ENCODE results near the gene UNG. TPM values are rescaled to one million over a fixed set of nuclear protein-coding genes. Genes with fewer than 3 reads are reported as not detected.
"Not testable (repeated sequence)": the region's sequence is repeated elsewhere in the genome, so short reads cannot be mapped to it uniquely, and the experiment has no call there.

The UNG gene
- total RNA-seq, 1 donor: 2.9 TPM

GRCh38 chr12:109125791-109126190 lies 28.4 kb downstream of the UNG start:
- H3K9me3 ChIP-seq (ENCODE audit: low read depth, low read length): no peaks in the 10 kb centered on the region
- no peaks in the 10 kb centered on the region for H3K4me1 ChIP-seq (ENCODE audit: insufficient read depth, low read length)
- H3K27me3 ChIP-seq (ENCODE audit: insufficient read depth, low read length): no peaks in the 10 kb centered on the region
- no peak overlapping the region for H3K4me3 ChIP-seq (ENCODE audit: low read length)

GRCh38 chr12:109126784-109127183 lies 29.4 kb downstream of the UNG start:
- no peaks in the 10 kb centered on the region for H3K27me3 ChIP-seq (ENCODE audit: insufficient read depth, low read length)
- H3K4me1 ChIP-seq (ENCODE audit: insufficient read depth, low read length): no peaks in the 10 kb centered on the region
- H3K4me3 ChIP-seq (ENCODE audit: low read length): no peak overlapping the region
- H3K9me3 ChIP-seq (ENCODE audit: low read depth, low read length): no peaks in the 10 kb centered on the region

GRCh38 chr12:109127533-109128242 lies 30.3 kb downstream of the UNG start:
- H3K27me3 ChIP-seq (ENCODE audit: insufficient read depth, low read length): no peaks in the 10 kb centered on the region
- no peak overlapping the region for H3K4me3 ChIP-seq (ENCODE audit: low read length)
- H3K4me1 ChIP-seq (ENCODE audit: insufficient read depth, low read length): no peaks in the 10 kb centered on the region
- H3K9me3 ChIP-seq (ENCODE audit: low read depth, low read length): no peaks in the 10 kb centered on the region

GRCh38 chr12:109130297-109131153 lies 33.1 kb downstream of the UNG start:
- Histone ChIP-seq H3K4me3 (ENCODE audit: low read length) (no peak overlapping the region), H3K27me3 (ENCODE audit: insufficient read depth, low read length) (no peaks in the 10 kb centered on the region), H3K4me1 (ENCODE audit: insufficient read depth, low read length) (no peaks in the 10 kb centered on the region), H3K9me3 (ENCODE audit: low read depth, low read length) (no peaks in the 10 kb centered on the region)

- H3K4me1 ChIP-seq (ENCODE audit: insufficient read depth, low read length): no peaks in the 10 kb centered on the region
Measured at GRCh38 chr12:109131154-109132050, 34.0 kb downstream of the UNG start.

GRCh38 chr12:109134186-109134917 lies 37.0 kb downstream of the UNG start:
- Histone ChIP-seq H3K4me3 (ENCODE audit: low read length) (no peak overlapping the region), H3K27me3 (ENCODE audit: insufficient read depth, low read length) (peaks cover 3% of the 10 kb centered on the region), H3K4me1 (ENCODE audit: insufficient read depth, low read length) (no peaks in the 10 kb centered on the region), H3K9me3 (ENCODE audit: low read depth, low read length) (no peaks in the 10 kb centered on the region)

More at GRCh38 chr12:109131154-109132050, 34.0 kb downstream of the UNG start:
- Histone ChIP-seq H3K4me3 (ENCODE audit: low read length) (no peak overlapping the region), H3K27me3 (ENCODE audit: insufficient read depth, low read length) (no peaks in the 10 kb centered on the region), H3K9me3 (ENCODE audit: low read depth, low read length) (no peaks in the 10 kb centered on the region)

GRCh38 chr12:109137055-109137454 lies 39.7 kb downstream of the UNG start:
- Histone ChIP-seq H3K4me3 (ENCODE audit: low read length) (no peak overlapping the region), H3K9me3 (ENCODE audit: low read depth, low read length) (no peaks in the 10 kb centered on the region), H3K27me3 (ENCODE audit: insufficient read depth, low read length) (peaks cover 3% of the 10 kb centered on the region), H3K4me1 (ENCODE audit: insufficient read depth, low read length) (no peaks in the 10 kb centered on the region)

GRCh38 chr12:109139360-109139759 lies 42.0 kb downstream of the UNG start:
- no peaks in the 10 kb centered on the region for H3K4me1 ChIP-seq (ENCODE audit: insufficient read depth, low read length)
- peaks cover 3% of the 10 kb centered on the region for H3K27me3 ChIP-seq (ENCODE audit: insufficient read depth, low read length)
- H3K4me3 ChIP-seq (ENCODE audit: low read length): no peak overlapping the region
- no peaks in the 10 kb centered on the region for H3K9me3 ChIP-seq (ENCODE audit: low read depth, low read length)

- no peaks in the 10 kb centered on the region for H3K9me3 ChIP-seq (ENCODE audit: low read depth, low read length)
- peaks cover 3% of the 10 kb centered on the region for H3K27me3 ChIP-seq (ENCODE audit: insufficient read depth, low read length)
- no peaks in the 10 kb centered on the region for H3K4me1 ChIP-seq (ENCODE audit: insufficient read depth, low read length)
- H3K4me3 ChIP-seq (ENCODE audit: low read length): no peak overlapping the region
Measured at GRCh38 chr12:109139791-109140190, 42.4 kb downstream of the UNG start.

GRCh38 chr12:109140560-109140959 lies 43.2 kb downstream of the UNG start:
- Histone ChIP-seq H3K9me3 (ENCODE audit: low read depth, low read length) (no peaks in the 10 kb centered on the region), H3K27me3 (ENCODE audit: insufficient read depth, low read length) (peaks cover 3% of the 10 kb centered on the region), H3K4me1 (ENCODE audit: insufficient read depth, low read length) (no peaks in the 10 kb centered on the region), H3K4me3 (ENCODE audit: low read length) (no peak overlapping the region)

GRCh38 chr12:109144224-109144623 lies 46.8 kb downstream of the UNG start:
- Histone ChIP-seq H3K4me1 (ENCODE audit: insufficient read depth, low read length) (no peaks in the 10 kb centered on the region), H3K4me3 (ENCODE audit: low read length) (no peak overlapping the region), H3K27me3 (ENCODE audit: insufficient read depth, low read length) (no peaks in the 10 kb centered on the region), H3K9me3 (ENCODE audit: low read depth, low read length) (no peaks in the 10 kb centered on the region)

- not testable (repeated sequence) for H3K9me3 ChIP-seq (ENCODE audit: low read depth, low read length); H3K4me3 ChIP-seq (ENCODE audit: low read length); H3K4me1 ChIP-seq (ENCODE audit: insufficient read depth, low read length); H3K27me3 ChIP-seq (ENCODE audit: insufficient read depth, low read length)
Measured at GRCh38 chr12:109147126-109147525, 49.7 kb downstream of the UNG start.

GRCh38 chr12:109147954-109148353 lies 50.6 kb downstream of the UNG start:
- no peaks in the 10 kb centered on the region for H3K4me1 ChIP-seq (ENCODE audit: insufficient read depth, low read length)
- H3K4me3 ChIP-seq (ENCODE audit: low read length): no peak overlapping the region
- H3K27me3 ChIP-seq (ENCODE audit: insufficient read depth, low read length): no peaks in the 10 kb centered on the region
- H3K9me3 ChIP-seq (ENCODE audit: low read depth, low read length): no peaks in the 10 kb centered on the region

- no peak overlapping the region for H3K4me3 ChIP-seq (ENCODE audit: low read length)
- H3K4me1 ChIP-seq (ENCODE audit: insufficient read depth, low read length): peaks cover 11% of the 10 kb centered on the region
- no peaks in the 10 kb centered on the region for H3K27me3 ChIP-seq (ENCODE audit: insufficient read depth, low read length)
- no peaks in the 10 kb centered on the region for H3K9me3 ChIP-seq (ENCODE audit: low read depth, low read length)
Measured at GRCh38 chr12:109150124-109150640, 52.8 kb downstream of the UNG start.

All from mononuclear cell (primary cell).